Osteocyte (in vitro differentiated cells): ENCODE measurements around the gene CCDC192. TPM values are rescaled to one million over a fixed set of nuclear protein-coding genes. Genes with fewer than 3 reads are reported as not detected.
"Not testable (repeated sequence)": the region's sequence is repeated elsewhere in the genome, so short reads cannot be mapped to it uniquely, and the experiment has no call there.

ENCODE experiments used
- DNase-seq: peaks from one replicate; pipeline ENCODE4 v3.0.0; 2021; ENCODE audit warnings: mixed read lengths; ENCODE audit not compliant: unreplicated experiment; ENCODE audit errors: extremely low spot score
- H3K27ac Mint-ChIP-seq: one replicate; pipeline ENCODE4 v1.8.0; 2021; ENCODE audit warnings: mild to moderate bottlenecking, mixed read lengths; ENCODE audit not compliant: unreplicated experiment
- H3K27me3 Mint-ChIP-seq: one replicate; pipeline ENCODE4 v1.8.0; 2021; ENCODE audit warnings: mixed read lengths; ENCODE audit not compliant: unreplicated experiment
- H3K36me3 Mint-ChIP-seq: one replicate; pipeline ENCODE4 v1.8.0; 2021; ENCODE audit warnings: mixed read lengths; ENCODE audit not compliant: unreplicated experiment
- H3K4me1 Mint-ChIP-seq: one replicate; pipeline ENCODE4 v1.8.0; 2021; ENCODE audit warnings: mixed read lengths; ENCODE audit not compliant: unreplicated experiment
- H3K4me3 Mint-ChIP-seq: one replicate; pipeline ENCODE4 v1.8.0; 2021; ENCODE audit warnings: mild to moderate bottlenecking, moderate library complexity, mixed read lengths; ENCODE audit not compliant: unreplicated experiment
- H3K9me3 Mint-ChIP-seq: one replicate; pipeline ENCODE4 v1.8.0; 2021; ENCODE audit warnings: mixed read lengths; ENCODE audit not compliant: unreplicated experiment
- total RNA-seq: library from RNA; stranded (reverse); gene quantifications from 2 replicates; pipeline ENCODE4 v1.2.1, GENCODE V29; 2021
- TF ChIP-seq, protein P1 (sequence below): fragments of 200-600 bp; sonication (generic); IDR thresholded peaks from 2 replicates; pipeline ENCODE4 v1.5.0; 2021; ENCODE audit warnings: antibody characterized with exemption, mild to moderate bottlenecking, moderate library complexity

The CCDC192 gene
- total RNA-seq, 1 donor from 2014 or later, result not detected

- no peak for DNase-seq
- Mint-ChIP-seq H3K4me1 (peaks cover 15% of the 10 kb centered on the region), H3K4me3 (no peak overlapping the region), H3K27ac (no peak overlapping the region), H3K9me3 (no peaks in the 10 kb centered on the region), H3K27me3 (no peaks in the 10 kb centered on the region), H3K36me3 (no peaks in the 10 kb centered on the region)
- TF ChIP-seq, protein P1, sequence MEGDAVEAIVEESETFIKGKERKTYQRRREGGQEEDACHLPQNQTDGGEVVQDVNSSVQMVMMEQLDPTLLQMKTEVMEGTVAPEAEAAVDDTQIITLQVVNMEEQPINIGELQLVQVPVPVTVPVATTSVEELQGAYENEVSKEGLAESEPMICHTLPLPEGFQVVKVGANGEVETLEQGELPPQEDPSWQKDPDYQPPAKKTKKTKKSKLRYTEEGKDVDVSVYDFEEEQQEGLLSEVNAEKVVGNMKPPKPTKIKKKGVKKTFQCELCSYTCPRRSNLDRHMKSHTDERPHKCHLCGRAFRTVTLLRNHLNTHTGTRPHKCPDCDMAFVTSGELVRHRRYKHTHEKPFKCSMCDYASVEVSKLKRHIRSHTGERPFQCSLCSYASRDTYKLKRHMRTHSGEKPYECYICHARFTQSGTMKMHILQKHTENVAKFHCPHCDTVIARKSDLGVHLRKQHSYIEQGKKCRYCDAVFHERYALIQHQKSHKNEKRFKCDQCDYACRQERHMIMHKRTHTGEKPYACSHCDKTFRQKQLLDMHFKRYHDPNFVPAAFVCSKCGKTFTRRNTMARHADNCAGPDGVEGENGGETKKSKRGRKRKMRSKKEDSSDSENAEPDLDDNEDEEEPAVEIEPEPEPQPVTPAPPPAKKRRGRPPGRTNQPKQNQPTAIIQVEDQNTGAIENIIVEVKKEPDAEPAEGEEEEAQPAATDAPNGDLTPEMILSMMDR, result no peak
Measured at GRCh38 chr5:127700237-127700766, 2.9 kb upstream of the CCDC192 start.

- H3K27me3 Mint-ChIP-seq, result no peaks in the 10 kb centered on the region
Measured at GRCh38 chr5:127702434-127702833, 757 bp upstream of the CCDC192 start.

GRCh38 chr5:127705120-127705892 is 2.1 kb downstream of the CCDC192 start:
- Mint-ChIP-seq H3K27me3 (peaks cover 2% of the 10 kb centered on the region), H3K4me3 (no peak overlapping the region), H3K9me3 (no peaks in the 10 kb centered on the region), H3K27ac (no peak overlapping the region), H3K4me1 (peaks cover 17% of the 10 kb centered on the region), H3K36me3 (no peaks in the 10 kb centered on the region)
- no peak for DNase-seq
- TF ChIP-seq, protein P1, result no peak

More at GRCh38 chr5:127702434-127702833, 757 bp upstream of the CCDC192 start:
- Mint-ChIP-seq H3K4me1 (peaks cover 21% of the 10 kb centered on the region), H3K36me3 (no peaks in the 10 kb centered on the region), H3K9me3 (no peaks in the 10 kb centered on the region), H3K27ac (no peak overlapping the region), H3K4me3 (no peak overlapping the region)
- TF ChIP-seq, protein P1, result no peak
- DNase-seq, result no peak

DNA sequence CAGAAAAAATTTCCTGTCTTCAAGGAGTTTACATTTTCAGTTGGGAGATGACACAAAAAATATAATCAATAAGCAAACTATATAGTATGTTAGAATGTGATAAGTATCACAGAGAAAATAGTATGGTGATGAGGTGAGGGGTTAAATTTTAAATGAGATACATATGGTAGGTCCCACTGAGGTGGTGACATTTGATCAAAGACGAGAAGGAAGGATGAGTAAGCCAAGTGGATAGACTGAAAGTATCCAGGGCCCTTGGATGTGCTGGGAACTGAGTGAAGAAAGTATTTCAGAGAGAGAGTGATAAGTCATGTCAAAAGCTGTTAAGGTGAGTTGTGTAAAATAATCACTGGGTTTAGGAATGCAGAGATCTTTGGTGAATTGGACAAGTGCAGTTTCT is 3.5 kb downstream of the CCDC192 start:
- Mint-ChIP-seq H3K27ac (peak overlapping the region; percentile 3), H3K36me3 (no peaks in the 10 kb centered on the region), H3K27me3 (peaks cover 4% of the 10 kb centered on the region), H3K9me3 (no peaks in the 10 kb centered on the region), H3K4me1 (peaks cover 17% of the 10 kb centered on the region), H3K4me3 (no peak overlapping the region)
- TF ChIP-seq, protein P1, result no peak
- DNase-seq, result no peak

- Mint-ChIP-seq H3K4me3 (no peak overlapping the region), H3K27me3 (peaks cover 10% of the 10 kb centered on the region), H3K36me3 (no peaks in the 10 kb centered on the region), H3K27ac (peak overlapping the region; percentile 9), H3K4me1 (peaks cover 17% of the 10 kb centered on the region), H3K9me3 (no peaks in the 10 kb centered on the region)
- TF ChIP-seq, protein P1, result no peak
- DNase-seq, result no peak
Measured at GRCh38 chr5:127707209-127707608, 4.0 kb downstream of the CCDC192 start.

- DNase-seq, H3K4me3 Mint-ChIP-seq, H3K36me3 Mint-ChIP-seq, H3K27ac Mint-ChIP-seq, H3K4me1 Mint-ChIP-seq, H3K9me3 Mint-ChIP-seq: not testable (repeated sequence)
- peaks cover 25% of the 10 kb centered on the region for H3K27me3 Mint-ChIP-seq
Measured at GRCh38 chr5:127713083-127713482, 9.9 kb downstream of the CCDC192 start.
